NCI-H748 (cell line): ENCODE measurements around the gene GPR37.
A peak's percentile ranks its signal among the peaks of the same experiment; 100 is the strongest.

Experiments
- DNase-seq: peaks from one replicate; lab custom pipeline; 2025; ENCODE audit not compliant: unreplicated experiment; lab: John Stamatoyannopoulos, UW

Gene GPR37

DNA sequence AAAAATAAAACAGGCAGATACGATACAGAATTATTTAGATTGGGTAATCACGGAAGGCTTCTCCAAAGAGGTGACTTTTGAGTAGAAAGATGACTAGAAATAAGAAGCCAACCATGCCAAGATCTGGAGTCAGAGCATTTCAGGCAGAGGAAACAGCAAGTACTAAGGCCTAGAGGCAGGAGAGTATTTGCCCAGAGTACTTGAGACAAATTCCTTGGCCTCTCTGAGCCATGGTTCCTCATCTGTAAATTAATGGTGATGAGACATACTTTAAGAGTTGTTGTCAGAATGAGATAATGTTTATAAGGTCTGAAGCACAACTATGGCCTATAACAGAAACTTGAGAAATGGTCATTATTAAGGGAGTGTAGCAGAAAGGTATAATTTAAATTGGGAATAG, 15.8 kb upstream of the GPR37 start:
- DNase-seq: no peak

DNA sequence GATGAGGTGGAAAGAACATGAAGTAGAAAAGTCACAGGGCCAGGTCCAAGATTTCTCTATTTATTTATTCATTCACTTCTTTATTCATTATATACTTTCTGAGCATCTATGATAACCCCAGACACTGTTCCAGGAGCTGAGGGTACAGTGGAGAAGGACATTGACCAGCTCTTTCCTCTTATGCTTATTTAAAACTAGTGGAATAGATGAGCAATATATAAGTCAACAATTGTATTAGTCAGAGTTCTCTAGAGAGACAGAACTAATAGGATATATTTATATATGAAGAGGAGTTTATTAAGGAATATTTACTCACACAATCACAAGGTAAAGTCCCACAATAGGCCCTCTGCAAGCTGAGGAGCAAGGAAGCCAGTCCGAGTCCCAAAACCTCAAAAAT, 15.0 kb upstream of the GPR37 start:
- no peak for DNase-seq

DNA sequence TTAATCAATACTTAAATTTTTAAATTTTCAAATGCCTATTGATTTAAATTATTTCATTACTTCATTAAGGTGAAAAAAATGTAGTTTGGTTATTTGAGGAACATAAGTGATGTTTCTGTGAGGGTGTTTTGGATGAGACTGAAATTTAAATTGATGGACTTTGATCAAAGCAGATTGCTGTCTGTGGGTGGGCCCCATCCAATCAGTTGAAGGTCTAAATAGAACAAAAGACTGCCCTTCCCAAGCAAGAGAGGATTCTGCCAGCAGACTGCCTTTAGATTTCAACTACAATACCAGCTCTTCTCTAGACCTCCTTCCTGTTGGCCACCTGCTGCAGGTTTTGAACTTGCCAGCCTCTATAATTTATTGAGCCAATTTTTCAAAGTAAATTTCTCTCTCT, 14.5 kb upstream of the GPR37 start:
- no peak for DNase-seq

DNA sequence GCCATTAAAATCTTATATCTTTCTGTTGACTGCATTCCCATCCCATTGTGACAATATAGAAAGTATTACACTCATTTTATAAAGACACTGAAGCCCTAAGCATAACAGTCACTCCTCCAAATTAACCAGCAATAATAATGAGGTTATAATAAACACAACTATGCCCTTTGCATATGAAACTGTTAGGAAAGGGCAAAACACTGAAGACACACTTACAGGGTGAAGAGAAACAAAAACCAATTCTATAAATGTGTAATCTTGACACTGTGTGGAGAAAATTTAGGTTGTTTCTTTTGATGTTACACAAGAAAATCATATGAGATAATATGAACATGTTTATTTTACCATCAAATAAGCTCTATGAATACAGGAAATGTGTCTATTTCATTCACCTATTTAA, 14.0 kb upstream of the GPR37 start:
- DNase-seq: no peak

DNA sequence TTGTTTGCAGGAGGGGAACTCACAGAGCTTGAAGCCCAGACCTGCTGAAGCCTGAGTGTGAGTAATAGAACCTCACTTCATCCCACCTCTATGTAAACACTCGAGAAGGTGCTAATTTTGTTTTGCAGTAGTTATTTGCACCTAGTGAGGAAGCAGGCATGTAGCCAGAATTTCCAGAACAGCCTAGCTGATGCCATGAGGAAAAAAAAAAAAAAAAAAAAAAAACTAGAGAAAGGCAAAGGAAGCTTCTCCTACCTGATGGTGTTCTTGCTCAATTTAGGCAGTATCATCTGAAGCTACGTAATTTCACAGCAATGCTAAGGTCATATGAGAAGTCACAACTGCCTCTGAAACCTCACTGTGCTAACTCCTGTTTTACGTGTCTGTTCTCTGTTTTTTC, 13.6 kb upstream of the GPR37 start:
- peak; percentile 90 for DNase-seq

DNA sequence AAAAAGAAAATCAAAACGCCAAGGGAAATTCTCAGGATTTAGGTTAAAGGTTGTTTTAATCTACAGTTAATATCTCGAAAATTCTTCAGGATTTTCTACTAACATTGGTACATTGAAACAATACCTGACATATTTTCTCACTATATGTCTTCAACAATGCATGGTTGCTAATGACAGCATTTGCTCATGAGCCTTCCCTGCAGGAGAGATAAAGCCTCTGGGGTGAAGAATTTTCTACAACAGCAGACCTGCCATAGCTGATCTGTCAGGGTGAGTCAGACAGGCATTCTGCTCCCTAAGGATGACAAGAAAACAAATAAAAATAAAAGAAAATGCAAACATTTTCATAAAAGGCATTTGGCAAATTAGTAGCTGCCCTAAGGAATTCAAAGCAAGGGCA, 11.7 kb upstream of the GPR37 start:
- DNase-seq: no peak

DNA sequence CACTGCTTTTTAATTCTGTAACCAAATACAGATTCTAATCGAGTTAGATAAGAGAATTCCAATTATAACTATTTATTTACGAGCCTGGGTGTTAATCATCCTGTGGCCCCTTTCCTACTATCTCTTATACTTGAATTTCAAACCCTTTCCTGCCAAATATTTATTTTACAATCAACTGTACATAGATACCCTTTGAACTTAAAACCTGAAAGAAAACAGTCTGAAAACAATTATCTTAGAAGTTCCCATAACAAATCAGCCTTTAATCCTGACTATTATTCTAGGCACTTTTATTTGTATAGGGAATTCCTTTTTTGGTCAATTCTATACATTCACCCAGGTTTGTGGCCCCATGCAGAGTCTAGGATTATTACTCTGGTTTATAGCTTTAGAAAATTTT, 10.6 kb upstream of the GPR37 start:
- DNase-seq: peak; percentile 61

DNA sequence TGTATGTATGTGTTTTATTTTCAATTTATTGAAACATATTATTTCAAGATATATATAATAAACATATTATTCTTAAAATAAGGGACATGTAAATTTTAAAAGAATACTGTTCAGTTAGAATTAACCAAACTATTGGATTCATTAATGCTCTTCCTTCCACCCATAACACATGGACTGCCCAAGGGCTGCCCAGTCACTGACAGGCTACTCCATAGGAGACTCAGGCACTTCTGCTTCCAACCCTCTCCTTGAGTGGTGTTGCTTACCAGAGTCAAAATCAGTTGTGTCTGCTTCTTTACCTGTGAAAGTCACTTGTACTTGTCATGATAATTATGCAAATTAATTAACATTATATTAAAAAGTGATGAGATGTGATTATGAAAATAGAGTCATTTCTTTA, 9.8 kb upstream of the GPR37 start:
- peak; percentile 13 for DNase-seq

DNA sequence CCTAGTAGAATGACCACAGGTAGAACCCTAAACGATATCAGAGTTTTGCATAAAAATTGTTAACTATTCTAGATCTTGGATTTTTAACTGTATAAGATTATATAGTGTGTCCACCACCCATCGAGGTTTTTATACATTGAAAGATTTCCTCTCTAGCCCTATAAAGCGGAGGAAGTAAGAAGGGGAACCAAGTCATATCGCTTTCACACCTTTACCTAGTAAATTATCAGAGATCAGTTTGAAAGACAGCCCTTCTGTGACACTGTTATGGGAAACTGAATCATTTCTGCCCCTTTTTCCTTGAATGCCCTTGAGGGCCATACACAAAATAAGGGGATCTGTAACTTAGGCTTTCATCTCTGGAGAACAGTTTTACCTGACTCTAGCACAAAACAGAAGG, 8.3 kb upstream of the GPR37 start:
- no peak for DNase-seq

DNA sequence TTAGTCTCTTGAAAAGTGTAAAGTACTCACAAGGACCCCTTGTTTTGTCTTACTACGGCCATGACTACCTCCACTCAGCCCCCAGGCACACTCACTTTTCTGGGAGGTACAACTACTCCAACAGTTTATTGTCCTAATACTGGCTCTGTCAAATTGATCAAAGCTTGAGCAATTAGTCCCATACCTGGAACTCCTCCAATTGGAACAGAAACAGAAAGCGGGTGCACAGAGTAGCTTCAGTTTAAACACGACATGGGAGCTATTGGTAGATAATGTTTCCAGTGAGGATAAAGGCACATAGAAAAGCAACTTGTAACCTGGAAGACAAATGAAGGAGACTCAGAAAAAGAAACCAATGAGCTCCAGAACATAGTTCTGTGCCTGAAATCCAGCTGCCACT, 7.7 kb upstream of the GPR37 start:
- DNase-seq: no peak

DNA sequence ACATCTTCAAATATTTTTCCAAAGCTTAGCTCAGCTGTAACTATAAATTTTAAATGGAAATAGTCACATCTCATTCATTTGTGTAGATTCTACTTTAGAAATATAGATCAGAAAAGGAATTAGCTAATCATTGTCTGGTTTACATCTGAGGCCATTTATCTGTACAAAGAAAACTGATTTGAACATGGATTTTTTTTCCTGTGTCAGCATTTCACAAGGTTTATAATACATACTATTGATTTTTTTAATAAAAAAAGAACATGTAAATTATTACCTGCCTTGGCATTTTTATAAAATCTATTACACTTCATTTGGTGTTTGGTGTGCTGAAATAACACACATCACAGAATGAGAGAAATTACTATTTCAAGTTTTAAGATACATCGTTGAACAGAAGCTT, 3.5 kb upstream of the GPR37 start:
- no peak for DNase-seq

DNA sequence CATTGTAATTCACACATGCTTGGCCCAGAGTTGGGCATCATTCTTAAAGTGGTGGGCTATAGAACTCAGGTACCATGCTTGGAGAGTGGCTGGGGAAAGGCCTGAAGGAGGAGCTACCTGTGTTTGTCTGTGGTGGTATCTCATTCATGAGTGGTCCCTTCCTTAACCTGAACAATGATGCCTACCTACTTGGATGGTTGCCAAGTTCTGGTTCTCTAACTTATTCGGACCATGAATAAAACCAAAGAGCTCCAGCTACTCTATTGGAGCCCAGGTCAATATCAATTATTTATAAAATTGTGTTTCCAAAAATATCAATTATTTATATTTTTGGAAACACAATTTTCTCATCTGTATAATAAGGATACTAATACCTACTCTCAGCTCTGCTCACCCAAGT, 2.9 kb upstream of the GPR37 start:
- no peak for DNase-seq

DNA sequence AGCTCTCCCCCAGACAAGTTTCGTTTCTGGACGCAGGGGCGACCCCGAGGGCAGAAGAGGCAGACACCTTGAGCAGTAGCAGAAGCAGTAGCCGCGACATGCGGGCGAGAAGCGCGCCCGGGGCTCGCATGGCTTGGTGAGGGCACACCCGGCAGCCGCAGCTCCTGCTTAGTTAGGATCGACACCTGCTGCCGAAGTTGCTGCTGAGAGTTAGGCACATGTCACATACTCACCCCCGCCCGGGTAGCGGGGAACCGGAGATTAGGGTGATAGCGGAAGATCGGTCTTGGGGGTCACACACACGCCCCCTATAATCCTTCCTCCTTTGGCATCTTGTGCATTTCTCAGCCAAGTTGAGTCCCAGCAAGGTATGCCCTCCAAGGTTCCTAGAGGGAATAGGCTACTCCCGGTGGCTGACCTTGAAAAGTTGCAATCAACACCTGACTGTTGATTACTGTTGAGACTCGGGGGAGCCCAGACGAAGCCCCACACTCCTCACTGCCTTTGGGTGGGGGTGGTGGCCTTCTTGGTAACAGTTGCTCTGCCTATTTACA, 668 bp downstream of the GPR37 start:
- peak; percentile 54 for DNase-seq

DNA sequence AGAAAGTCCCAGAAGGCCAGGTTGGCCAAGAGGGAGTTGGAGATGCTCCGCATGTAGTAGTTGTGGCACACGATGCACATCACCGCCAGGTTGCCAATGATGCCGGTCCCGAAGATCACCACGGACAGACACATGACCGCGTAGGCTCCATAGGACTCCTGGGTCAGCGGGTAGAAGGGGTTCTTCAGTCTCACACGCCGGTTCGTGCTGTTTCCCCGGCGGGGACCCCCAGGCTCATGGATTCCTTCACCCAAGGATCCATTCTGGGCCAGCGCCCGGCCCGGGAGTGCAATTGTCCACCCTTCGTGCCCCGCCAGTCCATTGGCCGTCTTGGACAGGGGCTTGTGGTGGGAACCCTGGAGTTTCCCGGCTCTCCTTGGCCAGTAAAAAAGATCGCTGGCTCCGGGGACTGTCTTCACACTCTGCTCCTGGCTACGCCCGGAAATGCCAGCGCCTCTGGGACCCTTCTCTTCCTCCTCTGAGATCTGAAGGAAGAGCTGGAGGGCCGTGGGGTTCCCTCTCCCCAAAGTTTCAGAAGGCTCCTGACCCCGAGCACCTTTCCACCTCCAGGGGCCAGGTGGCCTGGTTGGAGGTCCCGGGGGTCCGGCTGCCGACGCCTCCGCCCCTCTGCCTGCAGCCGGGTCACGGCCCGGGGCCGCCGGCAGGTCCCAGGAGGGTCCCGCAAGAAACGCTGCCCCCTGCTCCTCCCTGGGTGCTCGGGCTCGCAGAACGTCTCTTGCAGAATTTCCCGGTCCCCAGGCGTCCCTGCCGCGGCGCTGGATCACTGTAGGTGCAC, 1.3 kb downstream of the GPR37 start:
- DNase-seq: no peak

DNA sequence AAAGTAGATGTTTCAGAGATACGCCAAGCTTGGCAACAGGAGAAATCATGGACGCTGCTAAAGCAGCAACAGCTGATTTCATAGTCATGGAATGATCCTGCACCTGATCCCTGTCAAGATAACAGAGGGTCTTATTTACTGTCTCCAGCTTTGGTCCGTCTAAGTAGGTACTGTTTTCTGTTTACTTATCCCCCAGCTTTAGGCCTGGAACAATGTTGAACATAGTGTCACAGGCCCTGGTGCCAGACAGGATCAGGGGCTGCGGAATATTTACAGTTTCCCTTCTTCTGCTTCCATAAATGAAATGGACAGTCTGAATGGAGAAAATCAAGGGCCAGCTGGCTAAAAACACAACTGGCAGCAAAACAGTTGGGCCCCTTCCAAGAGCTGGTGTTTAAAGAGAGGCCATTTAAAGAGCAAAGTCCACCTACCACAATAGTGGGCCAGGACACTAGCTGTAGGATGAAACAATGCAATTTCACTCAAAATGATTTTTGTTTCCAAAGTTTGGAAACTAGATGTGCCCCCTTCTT, 2.9 kb downstream of the GPR37 start:
- no peak for DNase-seq

DNA sequence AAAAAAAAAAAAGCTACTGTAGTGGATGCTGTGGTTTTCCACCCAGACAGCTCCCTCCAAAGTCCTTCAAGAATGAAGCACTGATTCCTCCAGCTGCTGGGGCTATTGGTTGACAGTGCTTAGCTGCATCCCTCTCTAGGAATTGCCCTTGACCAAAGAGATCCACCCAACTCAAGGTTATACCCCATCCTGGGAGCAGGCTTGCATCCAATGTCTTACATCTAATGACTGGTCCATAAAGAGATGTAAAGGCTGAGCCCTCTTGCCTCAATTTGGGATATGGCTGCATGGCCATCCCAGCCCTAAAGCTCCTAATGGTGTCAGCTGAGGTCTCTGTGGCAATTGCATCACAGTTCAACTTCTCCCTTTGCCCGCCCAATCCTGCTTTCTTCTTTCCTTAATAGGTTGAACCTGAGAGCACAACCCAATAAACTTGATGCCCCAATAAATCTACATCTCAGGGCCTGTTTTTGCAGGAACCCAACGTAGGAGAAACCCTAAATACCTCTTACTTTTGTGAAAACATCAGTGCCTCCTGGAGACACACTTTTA, 4.4 kb downstream of the GPR37 start:
- DNase-seq: no peak

DNA sequence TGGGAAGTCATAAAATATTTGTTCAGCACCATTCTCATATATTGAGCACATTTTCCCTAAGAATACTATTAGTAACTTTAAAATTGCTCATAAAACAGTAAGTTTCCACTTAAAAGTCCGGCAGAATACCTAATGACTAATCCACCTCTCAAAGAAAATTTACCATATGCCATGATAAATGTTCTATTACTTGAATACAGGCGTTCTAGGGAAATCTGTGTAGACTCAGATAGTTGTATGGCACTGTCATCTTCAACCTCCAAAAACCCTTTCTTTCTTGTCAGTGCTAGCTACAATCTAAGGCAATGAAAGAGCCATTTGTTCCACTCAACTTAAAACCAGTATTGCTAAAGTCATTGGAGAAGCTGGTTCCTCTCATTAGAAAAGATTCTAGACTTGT, 7.3 kb downstream of the GPR37 start:
- no peak for DNase-seq

DNA sequence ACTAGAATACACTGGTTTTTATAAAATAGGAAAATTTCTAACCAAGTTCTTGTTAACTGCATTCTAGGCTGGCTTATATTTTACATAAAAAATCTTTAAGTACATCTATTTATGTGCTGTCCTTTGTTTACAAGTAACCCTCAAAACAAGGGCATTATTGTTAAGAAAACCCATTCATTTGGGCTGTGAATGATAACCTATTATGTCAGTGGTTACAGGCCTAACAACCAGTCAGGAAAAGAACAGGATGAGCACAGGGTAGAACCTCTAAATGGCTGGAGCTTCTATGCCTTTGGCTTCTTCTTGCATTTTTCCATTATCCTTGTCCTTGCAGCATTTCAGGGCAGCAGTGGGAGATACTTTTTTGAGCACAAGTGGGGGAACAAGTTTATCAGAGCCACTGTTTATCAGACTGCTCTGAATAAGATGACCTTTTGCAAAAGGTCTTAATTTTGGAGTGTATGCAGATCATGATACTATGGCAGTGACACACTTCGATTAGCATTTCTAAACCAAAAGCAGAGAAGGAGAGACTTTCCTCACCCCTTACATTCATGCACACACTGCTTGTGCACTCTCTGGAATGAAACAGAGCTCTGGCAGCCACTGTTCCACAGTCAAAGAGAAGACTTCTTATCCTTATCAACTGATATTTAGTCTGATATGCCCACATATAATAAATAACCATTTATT, 10.9 kb downstream of the GPR37 start:
- DNase-seq: no peak

DNA sequence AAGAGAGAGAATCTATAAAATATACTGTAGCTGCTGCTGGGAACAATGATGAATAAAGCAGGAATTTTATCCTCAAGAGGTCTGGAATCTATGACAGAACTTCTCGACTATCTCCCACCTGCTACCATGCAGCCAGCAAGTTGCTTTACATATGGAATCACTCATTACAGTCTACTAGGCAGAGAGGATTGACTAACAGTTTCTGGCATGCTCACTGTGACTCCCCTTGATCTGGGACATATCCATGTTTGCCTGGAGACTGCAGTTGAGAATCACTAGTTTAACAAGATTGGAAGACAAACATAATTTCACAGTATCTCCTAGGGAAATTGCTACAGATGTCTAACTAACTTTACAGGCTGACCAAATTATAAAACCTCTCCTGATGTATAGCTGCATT, 13.3 kb downstream of the GPR37 start:
- DNase-seq: no peak

DNA sequence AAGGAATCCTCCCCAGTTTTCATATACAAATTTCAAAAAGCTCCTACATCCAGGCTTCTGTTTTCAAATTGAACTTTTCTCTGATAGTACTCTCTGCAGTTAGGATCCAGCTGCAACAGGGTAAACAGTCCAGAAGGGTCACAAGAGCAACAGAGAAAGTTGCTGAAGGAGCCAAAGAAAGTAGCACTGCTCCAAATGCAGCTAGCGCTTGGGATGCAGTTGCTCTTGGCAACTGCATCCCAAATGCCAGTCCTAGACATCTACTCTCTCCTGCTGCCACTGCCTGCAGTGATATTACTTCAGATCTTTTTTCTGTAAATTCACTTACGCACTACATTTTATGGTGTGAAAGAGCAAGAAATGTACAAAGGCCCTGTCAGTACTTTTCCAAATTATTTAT, 14.6 kb downstream of the GPR37 start:
- DNase-seq: no peak

DNA sequence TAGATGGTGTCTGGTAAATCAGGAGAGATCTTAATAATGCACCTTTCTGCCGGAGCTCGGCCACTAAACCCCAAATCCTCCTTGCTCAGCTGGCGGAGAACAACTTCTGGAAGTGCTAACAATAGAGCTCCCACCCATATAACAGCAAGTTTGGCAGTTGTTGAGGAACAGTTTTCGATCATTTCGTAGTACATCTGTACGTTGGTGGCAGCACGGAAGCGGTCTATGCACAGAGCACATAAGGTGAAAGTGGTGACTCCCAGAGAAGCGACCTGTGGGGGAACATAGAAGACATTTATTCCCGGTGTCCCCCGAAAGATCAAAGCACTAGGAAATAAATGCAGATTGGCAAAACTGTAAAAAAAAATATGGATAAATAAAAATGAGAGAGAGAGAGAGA, 18.5 kb downstream of the GPR37 start:
- no peak for DNase-seq

DNA sequence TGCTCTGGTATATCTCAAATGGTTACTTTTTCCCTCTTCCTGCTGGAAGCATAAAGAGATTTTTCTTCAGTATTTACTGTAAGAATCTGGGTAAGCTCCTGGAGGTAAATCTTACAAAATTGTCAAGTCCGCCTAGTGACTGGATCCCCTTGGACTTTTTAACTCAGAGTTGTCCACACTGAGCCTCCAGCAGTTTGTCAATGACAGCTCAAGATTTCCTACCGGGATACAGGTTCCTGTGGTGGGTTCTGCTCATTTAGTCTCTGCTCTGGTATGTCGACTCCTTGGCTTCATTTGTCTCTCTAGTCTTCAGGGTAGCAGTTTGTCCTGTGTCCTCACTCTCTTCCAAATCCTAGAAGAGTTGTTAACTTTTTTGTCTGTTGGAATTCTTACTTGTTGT, 27.0 kb downstream of the GPR37 start:
- no peak for DNase-seq
